Kidney tubule cell (primary cell): ENCODE data around the gene LAMB4.

Source experiments
- DNase-seq: peaks from one replicate; pipeline ENCODE4 v3.0.0-alpha.2; 2018; ENCODE audit warnings: low spot score

LAMB4 gene

DNA sequence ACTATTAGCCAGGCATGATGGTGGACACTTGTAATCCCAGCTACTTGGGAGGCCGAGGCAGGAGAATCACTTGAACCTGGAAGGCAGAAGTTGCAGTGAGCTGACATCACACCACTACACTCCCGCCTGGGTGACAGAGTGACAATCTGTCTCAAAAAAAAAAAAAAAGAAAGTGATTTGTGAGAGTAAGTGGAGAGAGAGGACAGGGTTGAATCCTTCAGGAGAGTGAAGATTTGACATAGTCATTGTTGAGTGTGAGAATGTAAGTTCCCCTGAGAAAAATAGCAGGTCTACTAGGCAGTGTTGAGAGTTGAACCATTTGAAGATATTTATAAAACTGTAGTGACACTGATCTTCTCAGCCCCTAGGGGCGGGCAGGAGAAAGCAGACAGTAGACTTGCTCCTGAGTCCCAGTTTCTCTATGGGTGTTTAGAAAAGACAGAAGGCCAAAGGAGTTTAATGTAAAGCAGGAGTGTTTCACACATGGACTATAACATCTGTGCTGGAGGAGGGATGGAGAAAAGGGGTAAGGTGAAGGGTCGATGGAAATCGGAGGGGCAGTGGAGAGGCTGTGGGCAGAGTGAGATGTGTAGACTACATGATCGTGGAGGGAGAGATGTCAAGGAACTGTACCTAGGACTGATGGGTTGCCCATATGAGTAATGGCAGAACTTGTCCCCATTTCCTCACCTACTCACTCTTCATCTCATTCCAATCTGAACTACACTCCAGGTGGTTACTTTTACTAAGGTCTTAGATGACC lies 13.7 kb upstream of the LAMB4 start:
- no peak for DNase-seq

DNA sequence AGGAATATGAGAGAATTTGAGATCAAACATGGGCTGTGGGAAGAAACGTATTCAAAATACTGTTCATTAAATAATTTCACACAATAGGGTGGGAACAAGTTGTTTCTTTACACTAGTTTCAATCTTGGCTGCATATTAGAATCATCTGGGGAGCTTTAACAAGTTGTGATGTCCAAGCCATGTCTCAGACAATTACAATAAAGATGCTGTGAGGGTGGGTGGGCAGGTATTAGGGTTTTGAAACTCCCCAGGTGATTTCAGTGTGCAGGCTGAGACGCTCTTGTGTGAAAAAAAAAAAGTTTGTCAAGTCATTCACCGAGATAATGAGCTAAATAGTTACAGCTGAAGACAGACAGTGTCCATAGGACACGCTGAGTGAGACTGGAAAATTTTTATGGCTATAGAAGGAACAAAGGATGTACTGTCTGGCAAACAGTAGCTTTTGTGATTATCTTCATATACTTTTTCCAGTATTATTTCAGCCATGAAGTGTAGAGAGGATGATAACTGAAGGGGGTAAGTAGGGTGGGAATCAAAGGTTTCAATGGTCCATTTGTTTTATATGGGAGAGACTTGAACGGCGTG lies 12.6 kb upstream of the LAMB4 start:
- DNase-seq: no peak

DNA sequence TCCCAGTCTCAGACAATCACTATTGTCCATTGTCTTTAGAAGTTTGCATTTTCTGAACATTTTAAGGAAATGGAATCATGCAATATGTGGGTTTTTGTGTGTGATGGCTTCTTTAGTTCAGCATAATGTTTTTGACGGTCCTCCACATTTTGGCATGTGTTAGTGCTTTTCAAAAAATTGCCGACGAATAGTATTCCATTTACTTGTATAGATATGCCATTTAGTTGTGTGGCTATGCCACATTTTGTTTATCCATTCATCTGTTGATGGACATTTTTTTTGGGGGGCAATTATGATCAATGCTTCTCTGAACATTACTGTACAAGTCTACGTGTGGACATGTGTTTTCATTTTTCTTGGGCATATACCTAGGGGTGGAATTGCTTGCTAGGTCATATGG lies 12.0 kb upstream of the LAMB4 start:
- no peak for DNase-seq

DNA sequence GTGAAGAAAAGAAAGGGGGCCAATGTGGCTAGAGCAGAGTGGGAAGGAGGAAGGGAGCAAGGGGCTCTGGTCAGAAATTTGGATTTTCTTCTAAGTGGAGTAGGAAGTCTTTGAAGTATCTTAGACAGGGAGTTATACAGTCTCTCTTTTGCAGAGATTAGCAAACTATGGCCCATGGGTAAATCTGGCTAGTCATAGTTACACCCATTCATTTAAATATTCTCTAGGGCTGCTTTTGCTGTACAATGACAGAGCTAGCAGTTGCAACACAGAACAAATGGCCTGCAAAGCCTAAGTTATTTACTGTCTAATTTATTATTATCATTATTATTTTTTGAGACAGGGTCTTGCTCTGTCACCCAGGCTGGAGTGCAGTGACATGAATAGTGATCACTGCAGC lies 10.5 kb upstream of the LAMB4 start:
- no peak for DNase-seq

DNA sequence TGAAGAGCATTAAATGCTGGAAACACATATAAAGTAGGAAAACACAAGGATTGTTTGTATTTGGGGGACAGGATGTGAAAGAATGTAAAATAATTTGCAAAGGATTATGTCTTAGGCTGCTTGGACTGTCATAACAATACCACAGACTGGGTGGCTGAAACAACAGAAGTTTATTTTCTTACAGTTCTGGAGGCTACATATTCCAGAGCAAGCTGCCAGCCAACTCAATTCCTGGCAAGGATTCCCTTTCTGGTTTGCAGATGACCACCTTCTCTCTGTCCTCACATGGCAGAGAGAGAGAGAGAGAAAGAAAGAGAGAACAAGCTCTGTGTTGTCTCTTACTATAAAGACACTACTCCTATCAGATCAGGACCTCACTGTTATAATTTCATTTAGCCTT lies 8.8 kb upstream of the LAMB4 start:
- no peak for DNase-seq

DNA sequence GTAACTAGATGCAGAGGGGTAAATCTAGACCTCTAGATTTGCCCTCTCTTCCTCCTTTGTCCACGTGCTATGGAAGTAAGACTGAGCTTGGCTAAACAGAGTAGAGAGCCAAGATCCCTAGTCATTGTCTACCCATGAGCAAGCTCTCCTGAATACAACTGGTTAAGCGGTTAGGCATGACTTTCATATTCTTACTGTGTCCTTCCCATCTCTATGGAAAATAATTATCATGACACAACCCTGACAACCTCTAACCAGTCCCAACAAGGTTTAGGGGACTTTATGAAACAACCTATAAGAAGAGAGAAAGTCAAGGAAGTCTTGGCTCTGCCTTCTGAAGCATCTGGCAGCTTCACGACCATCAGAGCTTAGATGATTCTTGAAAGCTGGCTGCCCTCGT lies 7.8 kb upstream of the LAMB4 start:
- DNase-seq: no peak

DNA sequence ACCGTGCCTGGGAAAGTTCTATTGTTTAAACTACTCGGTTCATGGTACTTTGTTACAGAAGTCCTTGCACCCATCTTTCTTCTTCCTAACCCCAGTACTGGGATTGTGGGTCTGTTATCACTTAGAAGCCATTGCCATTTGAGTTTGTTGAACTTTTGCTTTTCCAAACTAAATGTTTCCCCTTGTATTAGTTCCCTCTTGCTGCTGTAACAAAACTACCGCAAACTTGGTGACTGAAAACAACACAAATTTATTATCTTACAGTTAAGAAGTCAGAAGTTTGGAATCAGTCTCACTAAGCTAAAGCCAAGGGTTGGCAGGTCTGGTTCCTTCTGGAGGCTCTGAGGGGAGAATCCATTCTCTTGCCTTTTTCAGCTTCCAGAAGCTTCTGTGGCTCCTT lies 6.9 kb upstream of the LAMB4 start:
- no peak for DNase-seq

DNA sequence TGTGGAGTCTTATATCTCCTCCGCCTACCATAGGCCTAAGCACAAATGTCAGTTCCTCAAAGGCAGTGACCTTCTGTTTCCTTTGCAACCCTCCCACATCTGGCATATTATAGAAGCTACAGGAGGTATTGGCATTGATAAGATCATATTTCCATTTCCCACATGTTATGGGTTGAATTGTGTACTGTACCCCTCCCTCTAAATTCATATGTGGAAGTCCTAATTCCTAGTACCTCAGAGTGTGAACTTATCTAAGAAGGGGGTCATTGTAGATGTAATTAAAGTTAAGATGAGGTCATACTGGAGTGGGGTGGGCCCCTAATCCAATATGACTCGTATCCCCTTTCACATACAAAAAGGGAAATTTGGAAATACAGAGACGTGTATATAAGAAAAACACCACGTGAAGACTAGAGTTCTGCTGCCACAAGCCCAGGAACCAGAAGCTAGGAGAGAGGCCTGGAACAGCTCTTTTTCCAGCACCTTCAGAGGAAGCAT lies 6.1 kb upstream of the LAMB4 start:
- DNase-seq: no peak

DNA sequence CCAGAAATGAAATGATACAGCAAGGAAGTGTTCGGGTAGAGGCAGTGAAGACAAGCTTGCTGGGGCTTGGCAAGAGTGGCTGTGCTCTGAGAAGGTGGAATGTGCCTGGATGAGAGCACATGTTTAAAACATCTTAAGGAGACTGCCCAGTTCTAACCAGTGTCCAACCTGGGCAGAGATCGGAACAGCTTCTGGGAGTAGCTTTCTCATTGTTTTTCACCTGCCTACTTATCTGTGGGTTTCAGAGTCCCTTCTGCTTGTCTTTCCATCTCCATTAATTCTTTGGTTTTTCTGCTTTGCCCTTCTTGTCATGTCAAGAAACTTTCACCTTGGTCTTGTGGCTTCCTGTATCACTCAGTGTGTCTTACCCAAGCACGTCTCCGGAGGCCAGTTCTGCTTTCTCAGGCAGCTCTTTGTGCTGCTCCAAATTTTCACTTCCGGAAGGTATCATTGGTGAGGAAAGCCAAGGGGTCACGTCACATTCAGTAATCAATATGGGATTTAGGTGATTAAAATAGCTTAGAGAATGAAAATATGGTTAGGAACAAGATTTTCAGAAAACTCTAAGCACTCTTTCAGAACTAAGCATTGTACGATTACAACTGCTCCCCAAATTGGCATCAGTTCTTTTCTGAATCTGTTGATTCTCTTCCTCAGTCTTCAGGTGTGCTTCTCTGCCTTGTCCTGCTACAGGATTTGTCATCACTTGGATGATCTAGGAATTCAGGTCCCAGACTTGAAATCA lies 5.5 kb upstream of the LAMB4 start:
- DNase-seq: no peak

DNA sequence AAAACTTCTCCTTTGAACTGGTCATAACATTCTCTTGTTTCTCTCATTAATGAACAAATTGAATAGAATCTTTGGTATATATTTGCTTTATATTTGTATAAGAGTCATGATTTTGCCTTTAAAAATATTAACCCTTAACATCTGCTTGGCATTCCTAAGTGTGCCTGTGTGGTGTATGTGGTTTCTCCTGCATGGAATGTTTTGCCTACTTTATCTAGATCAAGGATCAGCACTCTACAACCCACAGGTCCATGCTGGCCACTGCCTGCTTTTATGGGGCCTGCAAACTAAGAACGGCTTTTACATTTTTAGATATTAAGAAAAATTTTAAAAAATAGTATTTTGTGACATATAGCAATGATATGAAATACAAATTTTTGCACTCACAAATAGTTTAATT lies 4.3 kb upstream of the LAMB4 start:
- no peak for DNase-seq

DNA sequence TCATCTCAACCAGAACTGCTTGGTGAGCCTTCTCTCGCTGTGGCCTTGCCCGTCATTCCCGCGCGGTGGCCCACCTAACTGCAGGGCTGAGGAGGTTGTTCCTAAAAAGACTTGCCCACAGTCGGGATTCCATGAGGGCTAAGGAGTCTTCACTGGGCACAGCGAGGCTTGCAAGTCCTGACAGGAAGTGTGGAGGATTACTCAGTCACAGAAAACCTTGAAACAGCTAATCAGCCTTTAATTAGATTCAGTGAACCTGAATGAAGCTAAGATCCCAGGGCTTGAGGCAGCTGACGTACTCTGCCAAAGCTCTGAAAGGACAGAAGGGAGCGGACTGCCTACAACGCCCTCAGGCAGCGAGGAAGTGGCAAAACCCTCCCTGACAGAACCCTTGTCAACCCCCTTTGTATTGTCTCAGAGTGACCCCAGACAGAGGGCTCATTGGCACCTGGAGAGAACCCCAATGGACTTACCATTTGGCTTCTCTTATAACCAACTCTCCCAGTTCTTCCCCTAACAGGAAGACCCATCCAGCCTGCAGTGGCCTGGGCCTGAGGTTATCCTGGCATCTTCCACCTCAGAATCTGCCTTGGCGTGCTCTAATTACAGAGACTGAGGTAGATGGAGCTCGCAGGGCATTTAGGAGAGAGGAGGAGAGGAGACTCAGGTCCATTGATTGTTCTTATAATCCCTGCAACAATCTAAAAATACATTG lies 2.5 kb upstream of the LAMB4 start:
- peak; percentile 66 for DNase-seq

DNA sequence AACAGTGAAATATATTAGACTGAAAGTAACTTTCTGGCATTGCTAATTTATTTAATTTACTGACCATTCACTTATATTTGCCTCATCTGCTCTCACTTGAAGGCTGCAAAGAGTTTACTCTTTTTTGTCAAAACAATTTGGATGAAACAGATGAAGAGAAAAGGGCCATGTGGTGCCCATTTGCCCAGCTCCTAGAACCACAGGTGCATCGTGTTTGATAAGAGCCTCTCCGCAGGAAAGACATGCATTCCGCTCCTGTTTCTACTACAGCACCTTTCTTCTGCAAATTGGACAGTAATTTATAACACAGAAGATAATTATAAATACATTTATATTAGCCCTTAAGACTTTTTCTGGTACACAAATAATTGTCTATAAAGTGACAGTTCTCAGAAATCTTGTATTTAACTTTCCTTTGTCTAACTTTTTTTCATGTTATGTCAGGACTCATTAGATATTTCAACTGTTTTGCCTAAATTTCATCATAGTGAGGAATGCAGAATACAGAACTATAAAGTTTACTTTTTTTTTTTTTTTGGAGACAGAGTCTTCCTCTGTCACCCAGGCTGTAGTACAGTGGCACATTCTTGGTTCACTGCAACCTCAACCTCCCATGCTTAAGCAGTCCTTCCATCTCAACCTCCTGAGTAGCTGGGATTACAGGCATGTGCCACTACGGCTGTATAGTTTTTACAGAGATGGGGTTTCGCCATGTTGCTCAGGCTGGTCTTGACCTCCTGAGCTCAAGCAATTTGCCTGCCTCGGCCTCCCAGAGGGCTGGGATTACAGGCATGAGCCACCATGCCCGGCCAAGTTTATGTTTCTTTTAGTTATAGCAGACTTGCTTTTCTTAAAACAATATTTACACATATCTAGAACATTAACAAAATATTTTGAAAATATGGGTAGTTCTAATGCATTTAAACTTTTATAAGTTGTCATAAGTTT lies 869 bp downstream of the LAMB4 start:
- DNase-seq: no peak

DNA sequence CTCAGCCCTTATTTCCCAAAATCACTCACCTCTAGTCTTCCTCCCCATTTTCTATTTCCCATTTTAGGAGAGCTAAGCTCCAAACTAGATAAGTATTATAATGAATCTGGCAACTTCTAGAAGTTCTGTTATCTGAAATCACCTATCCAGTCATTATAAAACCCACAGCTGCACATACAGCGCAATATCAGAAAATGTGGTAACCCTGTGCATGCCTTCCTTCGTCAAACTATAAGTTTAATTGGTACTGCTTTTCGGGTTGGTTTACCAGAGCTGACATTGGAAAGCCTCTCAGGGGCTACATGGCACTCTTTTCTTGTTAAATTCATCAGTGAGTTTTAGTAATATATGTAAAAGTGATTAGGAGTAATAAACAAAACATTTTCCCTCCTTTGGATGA lies 1.6 kb downstream of the LAMB4 start:
- no peak for DNase-seq

DNA sequence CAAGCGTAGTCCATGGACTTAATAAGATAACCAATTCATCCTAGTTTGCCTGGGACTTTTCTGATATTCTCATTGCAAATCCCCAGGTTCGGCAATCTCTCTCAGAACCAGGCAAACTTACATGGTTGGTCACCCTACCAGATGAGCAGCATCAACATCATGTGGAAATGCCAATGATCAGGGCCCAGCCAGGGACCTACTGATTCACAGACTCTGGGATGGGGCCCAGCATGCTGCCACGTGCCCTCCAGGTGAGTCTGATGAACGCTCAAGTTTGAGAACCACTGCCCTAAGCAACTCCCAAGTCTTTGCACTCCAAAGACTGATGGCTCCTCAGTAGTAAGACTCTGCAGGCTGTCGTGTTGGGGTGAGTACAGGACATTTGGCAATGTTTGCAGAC lies 2.7 kb downstream of the LAMB4 start:
- no peak for DNase-seq

DNA sequence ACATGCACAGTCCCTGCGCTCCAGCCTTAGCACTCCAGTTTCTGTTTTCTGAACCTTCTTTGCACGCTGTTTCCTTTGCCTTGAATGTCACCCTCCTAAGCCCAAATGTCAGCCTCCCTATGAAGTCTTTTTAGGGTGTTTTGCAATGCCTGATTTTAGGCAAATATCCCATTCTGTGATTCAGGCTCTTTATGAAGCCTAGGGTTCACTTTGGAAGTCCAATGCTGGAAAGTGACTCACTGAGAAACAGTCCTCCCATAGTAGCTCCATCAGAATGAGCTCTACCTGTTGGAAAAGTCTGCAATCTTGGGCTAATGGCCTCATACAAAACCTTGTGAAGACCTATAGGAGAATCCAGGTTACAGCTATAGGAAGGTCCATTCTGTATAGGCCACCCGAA lies 5.3 kb downstream of the LAMB4 start:
- DNase-seq: no peak

DNA sequence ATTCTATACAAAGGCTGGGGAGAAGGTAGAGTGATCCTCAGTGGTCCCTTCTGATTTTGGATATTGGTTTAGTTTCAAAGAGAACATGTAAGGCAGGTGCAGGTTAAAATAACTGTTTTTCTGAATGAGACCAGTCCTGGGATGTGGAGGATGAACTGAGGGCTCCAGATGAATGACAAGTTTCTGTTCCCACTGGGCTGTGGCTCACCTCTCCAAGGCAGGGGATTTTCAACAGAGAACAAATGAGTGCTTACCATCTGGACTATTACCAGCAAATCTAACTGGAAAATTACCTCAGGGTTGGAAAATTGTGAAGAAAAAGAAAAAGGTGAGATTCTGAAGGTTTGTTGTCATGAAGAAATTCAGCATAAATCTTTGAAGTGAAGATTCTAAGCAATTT lies 8.0 kb downstream of the LAMB4 start:
- no peak for DNase-seq

DNA sequence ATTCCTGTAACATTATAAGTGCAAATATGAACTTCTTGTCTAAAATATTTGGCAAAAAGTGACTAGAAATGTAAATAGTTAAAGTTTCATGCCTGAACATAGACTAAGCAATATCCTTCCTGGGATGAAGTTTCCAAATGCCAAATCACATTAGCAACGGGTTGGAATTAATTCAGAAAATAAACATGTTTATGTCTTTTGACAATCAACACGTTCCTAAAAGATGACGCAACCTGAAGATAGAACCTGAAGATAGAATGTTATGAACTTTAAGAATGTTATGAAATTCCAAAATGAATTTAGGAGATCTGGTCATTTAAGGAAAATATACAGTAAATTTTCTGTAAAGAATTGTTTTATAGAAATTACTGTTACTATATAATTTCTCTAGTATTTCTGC lies 9.2 kb downstream of the LAMB4 start:
- DNase-seq: no peak

DNA sequence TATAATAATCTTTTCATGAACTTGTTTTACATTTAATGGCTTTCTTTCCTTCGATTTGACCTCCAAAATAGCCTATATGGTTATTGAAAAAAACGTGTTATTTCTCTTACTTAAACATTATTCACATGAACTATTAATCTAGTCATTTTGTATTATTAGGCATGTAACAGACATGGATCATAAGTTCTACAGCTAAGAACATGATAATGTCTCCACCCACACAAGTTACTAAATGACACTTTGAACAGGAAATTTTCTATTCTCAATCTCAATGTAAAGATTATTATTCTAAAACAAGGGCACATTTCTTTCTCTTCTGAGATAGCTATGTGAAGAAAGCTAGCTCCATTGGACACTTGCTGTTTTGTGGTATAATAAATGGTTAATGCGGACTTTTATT lies 10.0 kb downstream of the LAMB4 start:
- DNase-seq: no peak

DNA sequence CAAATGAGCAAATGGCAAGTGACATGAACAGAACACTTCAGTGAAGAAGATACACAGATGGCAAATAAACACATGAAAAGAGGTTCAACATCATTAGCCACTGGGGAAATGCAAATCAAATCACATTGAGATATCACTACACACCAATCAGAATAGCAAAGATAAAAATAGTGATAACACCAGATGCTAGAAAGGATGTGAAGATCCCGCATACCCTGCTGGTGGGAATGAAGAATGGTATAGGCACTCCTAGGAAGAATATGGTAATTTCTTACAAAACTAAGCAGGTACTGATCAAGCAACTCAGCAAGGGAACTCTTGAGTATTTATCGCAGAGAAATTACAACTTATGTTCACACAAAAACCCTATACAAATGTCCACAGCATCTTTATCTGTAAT lies 11.2 kb downstream of the LAMB4 start:
- no peak for DNase-seq

DNA sequence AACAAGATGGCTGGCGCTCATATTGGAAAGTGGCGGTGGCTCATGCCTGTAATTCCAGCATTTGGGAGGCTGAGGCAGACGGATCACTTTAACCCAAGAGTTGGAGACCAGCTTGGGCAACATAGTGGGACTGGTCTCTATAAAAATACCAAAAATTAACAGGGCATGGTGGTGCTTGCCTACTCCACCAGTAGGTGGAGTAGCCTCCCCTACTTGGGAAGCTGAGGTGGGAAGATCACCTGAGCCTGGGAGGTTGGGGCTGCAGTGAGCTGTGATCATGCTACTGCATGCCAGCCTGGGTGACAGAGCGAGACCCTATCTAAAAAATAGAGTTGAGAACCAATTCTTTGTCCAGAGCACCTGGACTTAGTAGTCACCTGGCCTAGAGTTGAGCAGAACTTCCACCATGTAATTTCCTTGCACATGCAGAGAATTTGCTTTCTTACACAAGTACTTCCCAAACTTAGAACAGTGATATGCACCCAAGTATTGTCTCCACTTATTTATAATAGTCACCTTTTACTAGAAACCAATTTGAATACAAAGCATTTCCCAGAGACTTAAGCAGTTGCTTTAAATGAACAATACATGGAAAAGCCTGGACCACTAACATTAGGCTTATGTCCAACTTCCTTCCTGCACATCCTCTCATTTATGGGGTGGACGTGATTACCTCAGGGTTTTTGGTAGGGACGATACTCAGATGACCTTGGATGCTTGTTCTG lies 15.9 kb downstream of the LAMB4 start:
- peak; percentile 54 for DNase-seq

DNA sequence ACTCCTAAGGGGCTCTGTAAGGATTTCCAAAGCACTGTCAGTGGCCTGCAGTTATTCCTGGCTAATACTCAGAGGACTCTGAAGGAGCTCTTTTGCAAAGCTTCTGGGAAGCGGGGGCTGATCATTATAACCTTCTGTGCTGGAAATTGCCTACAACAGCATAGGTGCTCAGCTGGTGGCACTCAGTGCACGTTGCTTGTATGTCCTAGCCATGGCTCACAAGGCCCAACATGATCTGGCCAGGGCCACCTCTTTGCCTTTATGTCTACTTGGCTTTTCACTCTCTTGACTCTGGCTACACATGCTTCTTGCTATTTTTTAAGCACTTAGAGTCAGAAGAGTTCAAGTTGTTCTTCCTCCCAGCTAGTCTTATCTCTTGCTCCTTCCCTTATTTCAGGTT lies 17.5 kb downstream of the LAMB4 start:
- no peak for DNase-seq
